Activated B cell treated with CpG ODN at 0.5 μM for 24 hours (primary cell): ENCODE results near the gene ADGRG6. TPM values are rescaled to one million over a fixed set of nuclear protein-coding genes. Genes with fewer than 3 reads are reported as not detected.

Source experiments
- ATAC-seq: fragments of 200-7000 bp; cut with Tn5 transposase; one replicate; pipeline ENCODE4 v1.10.0; 2021; ENCODE audit warnings: low read depth, mild to moderate bottlenecking, moderate library complexity
- CTCF ChIA-PET: fragments of 350-600 bp; sonication (Branson Sonifier 250); formaldehyde crosslinking; loops from one replicate; lab custom pipeline; 2021; ENCODE audit warnings: antibody characterized with exemption; lab: Charles Lee
- POLR2A ChIA-PET: fragments of 350-600 bp; sonication (Branson Sonifier 250); formaldehyde crosslinking; loops from one replicate; lab custom pipeline; 2021; ENCODE audit warnings: antibody characterized with exemption; lab: Charles Lee
- DNase-seq: peaks from one replicate; pipeline ENCODE4 v3.0.0; 2022
- H3K27ac Mint-ChIP-seq: one replicate; pipeline ENCODE4 v1.8.0; 2020; ENCODE audit warnings: mixed read lengths
- H3K27me3 Mint-ChIP-seq: one replicate; pipeline ENCODE4 v1.8.0; 2021; ENCODE audit warnings: mixed read lengths
- H3K36me3 Mint-ChIP-seq: one replicate; pipeline ENCODE4 v1.8.0; 2021; ENCODE audit warnings: low read depth, mixed read lengths
- H3K4me1 Mint-ChIP-seq: one replicate; pipeline ENCODE4 v1.8.0; 2021; ENCODE audit warnings: mixed read lengths
- H3K4me3 Mint-ChIP-seq: one replicate; pipeline ENCODE4 v1.8.0; 2020; ENCODE audit warnings: mild to moderate bottlenecking, mixed read lengths
- H3K9me3 Mint-ChIP-seq: one replicate; pipeline ENCODE4 v1.8.0; 2020; ENCODE audit warnings: mixed read lengths
- intact Hi-C: fragments of 100-400 bp; cut with micrococcal nuclease; formaldehyde crosslinking; loops from one replicate; pipeline ENCODE4 v1.15.1; 2024
- total RNA-seq: library from RNA; stranded (reverse); gene quantifications from 2 replicates; pipeline ENCODE4 v1.2.3, GENCODE V29; 2022
- TF ChIP-seq, protein P1 (sequence below): fragments of 200-600 bp; IDR thresholded peaks from one replicate; pipeline ENCODE4 v1.8.0; 2022; ENCODE audit warnings: antibody characterized with exemption, mild to moderate bottlenecking

The ADGRG6 gene
- total RNA-seq, 1 donor from 2014 or later: not detected

- Mint-ChIP-seq H3K36me3 (no peaks in the 10 kb centered on the region), H3K27ac (no peak overlapping the region), H3K9me3 (peaks cover 7% of the 10 kb centered on the region), H3K27me3 (peaks cover 7% of the 10 kb centered on the region), H3K4me3 (no peak overlapping the region), H3K4me1 (no peaks in the 10 kb centered on the region)
- TF ChIP-seq, protein P1, sequence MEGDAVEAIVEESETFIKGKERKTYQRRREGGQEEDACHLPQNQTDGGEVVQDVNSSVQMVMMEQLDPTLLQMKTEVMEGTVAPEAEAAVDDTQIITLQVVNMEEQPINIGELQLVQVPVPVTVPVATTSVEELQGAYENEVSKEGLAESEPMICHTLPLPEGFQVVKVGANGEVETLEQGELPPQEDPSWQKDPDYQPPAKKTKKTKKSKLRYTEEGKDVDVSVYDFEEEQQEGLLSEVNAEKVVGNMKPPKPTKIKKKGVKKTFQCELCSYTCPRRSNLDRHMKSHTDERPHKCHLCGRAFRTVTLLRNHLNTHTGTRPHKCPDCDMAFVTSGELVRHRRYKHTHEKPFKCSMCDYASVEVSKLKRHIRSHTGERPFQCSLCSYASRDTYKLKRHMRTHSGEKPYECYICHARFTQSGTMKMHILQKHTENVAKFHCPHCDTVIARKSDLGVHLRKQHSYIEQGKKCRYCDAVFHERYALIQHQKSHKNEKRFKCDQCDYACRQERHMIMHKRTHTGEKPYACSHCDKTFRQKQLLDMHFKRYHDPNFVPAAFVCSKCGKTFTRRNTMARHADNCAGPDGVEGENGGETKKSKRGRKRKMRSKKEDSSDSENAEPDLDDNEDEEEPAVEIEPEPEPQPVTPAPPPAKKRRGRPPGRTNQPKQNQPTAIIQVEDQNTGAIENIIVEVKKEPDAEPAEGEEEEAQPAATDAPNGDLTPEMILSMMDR: no peak
- DNase-seq: no peak
- ATAC-seq: no peak
- ChIA-PET CTCF (no interaction called here), POLR2A (no interaction called here)
- intact Hi-C loops: no loop called here
Measured at GRCh38 chr6:142457638-142458406, 156.0 kb downstream of the ADGRG6 start.

DNA sequence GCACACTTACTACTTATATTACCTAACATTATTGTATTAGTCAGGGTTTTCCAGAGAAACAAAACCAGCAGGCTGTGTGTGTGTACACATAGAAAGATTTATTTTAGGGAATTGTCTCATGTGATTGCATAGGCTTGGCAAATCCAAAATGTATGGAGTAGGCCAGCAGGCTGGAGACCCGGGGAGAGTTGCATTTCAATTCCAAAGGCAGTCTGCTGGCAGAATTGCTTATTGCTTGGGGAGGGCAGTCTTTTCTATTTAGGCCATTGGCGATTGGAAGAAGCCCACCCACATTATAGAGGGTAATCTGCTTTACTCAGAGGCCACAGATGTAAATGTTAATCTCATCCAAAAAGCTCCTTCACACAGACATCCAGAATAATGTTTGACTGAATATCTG is 157.0 kb downstream of the ADGRG6 start:
- Mint-ChIP-seq H3K27ac (no peak overlapping the region), H3K4me1 (no peaks in the 10 kb centered on the region), H3K4me3 (no peak overlapping the region), H3K36me3 (no peaks in the 10 kb centered on the region), H3K27me3 (peaks cover 2% of the 10 kb centered on the region), H3K9me3 (peaks cover 10% of the 10 kb centered on the region)
- POLR2A ChIA-PET: no interaction called here
- intact Hi-C loops: no loop called here
- ATAC-seq (no peak), DNase-seq (no peak)
- TF ChIP-seq, protein P1: no peak
- CTCF ChIA-PET: no interaction called here

- ATAC-seq: no peak
- no peak for DNase-seq
- Mint-ChIP-seq H3K27me3 (no peaks in the 10 kb centered on the region), H3K36me3 (no peaks in the 10 kb centered on the region), H3K27ac (no peak overlapping the region), H3K4me1 (no peaks in the 10 kb centered on the region), H3K9me3 (peaks cover 10% of the 10 kb centered on the region), H3K4me3 (no peak overlapping the region)
- TF ChIP-seq, protein P1: no peak
- CTCF ChIA-PET: no interaction called here
- intact Hi-C loops: no loop called here
- POLR2A ChIA-PET: no interaction called here
Measured at GRCh38 chr6:142459271-142459670, 157.5 kb downstream of the ADGRG6 start.

- DNase-seq (no peak), ATAC-seq (no peak)
- intact Hi-C loops: no loop called here
- no peak overlapping the region for H3K4me3 Mint-ChIP-seq
- H3K27ac Mint-ChIP-seq: no peak overlapping the region
- no peaks in the 10 kb centered on the region for H3K36me3 Mint-ChIP-seq
- peaks cover 10% of the 10 kb centered on the region for H3K9me3 Mint-ChIP-seq
- TF ChIP-seq, protein P1: no peak
- ChIA-PET POLR2A (no interaction called here), CTCF (no interaction called here)
- no peaks in the 10 kb centered on the region for H3K27me3 Mint-ChIP-seq
- H3K4me1 Mint-ChIP-seq: no peaks in the 10 kb centered on the region
Measured at GRCh38 chr6:142462260-142462659, 160.5 kb downstream of the ADGRG6 start.

- Mint-ChIP-seq H3K4me3 (no peak overlapping the region), H3K36me3 (no peaks in the 10 kb centered on the region), H3K9me3 (peaks cover 10% of the 10 kb centered on the region), H3K4me1 (no peaks in the 10 kb centered on the region), H3K27ac (no peak overlapping the region), H3K27me3 (no peaks in the 10 kb centered on the region)
- ATAC-seq (no peak), DNase-seq (no peak)
- TF ChIP-seq, protein P1: no peak
- CTCF ChIA-PET: no interaction called here
- intact Hi-C loops: no loop called here
- POLR2A ChIA-PET: no interaction called here
Measured at GRCh38 chr6:142463988-142464387, 162.2 kb downstream of the ADGRG6 start.
